CD4-positive, alpha-beta T cell (primary cell): ENCODE data around the gene EPHB1. TPM values are rescaled to one million over a fixed set of nuclear protein-coding genes. Genes with fewer than 3 reads are reported as not detected.

Experiments used
- ATAC-seq: fragments of 200-7000 bp; cut with Tn5 transposase; one replicate; pipeline ENCODE4 v1.10.0; 2022; ENCODE audit warnings: mild to moderate bottlenecking; ENCODE audit not compliant: poor library complexity
- CTCF ChIA-PET: fragments of 350-600 bp; sonication (Branson Sonifier 250); formaldehyde crosslinking; loops from one replicate; lab custom pipeline; 2021; ENCODE audit warnings: antibody characterized with exemption, inconsistent platforms; lab: Charles Lee
- POLR2A ChIA-PET: fragments of 350-600 bp; sonication (Branson Sonifier 250); formaldehyde crosslinking; loops from one replicate; lab custom pipeline; 2021; ENCODE audit warnings: antibody characterized with exemption, inconsistent platforms; lab: Charles Lee
- DNase-seq, 14 experiments: peaks; one replicate each; pipeline ENCODE4 v3.0.0-alpha.2; 2013 to 2020; ENCODE audit warnings: mixed read lengths in 2 of 14
- H3K27ac ChIP-seq, 2 donors: one replicate each; pipeline versions ENCODE4 v1.5.1 to v1.7.0; 2013; ENCODE audit warnings: low read length in 2 of 2, low read depth in 1 of 2, mild to moderate bottlenecking in 1 of 2
- H3K27me3 ChIP-seq, 2 experiments: 1 replicate in 1 of 2; 2 replicates in 1 of 2; pipeline versions ENCODE4 v1.6.1 to v1.7.0; 2013; ENCODE audit warnings: low read length in 2 of 2, control low read depth in 1 of 2, mild to moderate bottlenecking in 1 of 2, moderate library complexity in 1 of 2; ENCODE audit not compliant: insufficient read depth in 2 of 2, control insufficient read depth in 1 of 2
- H3K36me3 ChIP-seq: one replicate; pipeline ENCODE4 v1.6.1; 2013; ENCODE audit warnings: low read length, control low read depth; ENCODE audit not compliant: insufficient read depth
- H3K4me1 ChIP-seq: one replicate; pipeline ENCODE4 v1.6.1; 2013; ENCODE audit warnings: low read length, control low read depth; ENCODE audit not compliant: insufficient read depth
- H3K4me3 ChIP-seq: one replicate; pipeline ENCODE4 v1.5.1; 2013; ENCODE audit warnings: mild to moderate bottlenecking, low read length, moderate library complexity
- H3K9me3 ChIP-seq, 2 experiments: 1 replicate in 1 of 2; 2 replicates in 1 of 2; pipeline versions ENCODE4 v1.6.1 to v1.7.0; 2013; ENCODE audit warnings: low read length in 2 of 2, mild to moderate bottlenecking in 2 of 2, control low read depth in 1 of 2, moderate library complexity in 1 of 2; ENCODE audit not compliant: control insufficient read depth in 1 of 2, insufficient read depth in 1 of 2
- H3K27ac Mint-ChIP-seq: one replicate; pipeline ENCODE4 v1.8.0; 2020; ENCODE audit warnings: mixed read lengths
- H3K27me3 Mint-ChIP-seq: one replicate; pipeline ENCODE4 v1.8.0; 2021; ENCODE audit warnings: mixed read lengths
- H3K36me3 Mint-ChIP-seq: one replicate; pipeline ENCODE4 v1.8.0; 2021; ENCODE audit warnings: low read depth, mixed read lengths
- H3K4me1 Mint-ChIP-seq: one replicate; pipeline ENCODE4 v1.8.0; 2021; ENCODE audit warnings: low read depth, mixed read lengths
- H3K4me3 Mint-ChIP-seq: one replicate; pipeline ENCODE4 v1.8.0; 2020; ENCODE audit warnings: mild to moderate bottlenecking, mixed read lengths
- H3K9me3 Mint-ChIP-seq: one replicate; pipeline ENCODE4 v1.8.0; 2020; ENCODE audit warnings: mixed read lengths
- CTCF ChIP-seq: fragments of 200-600 bp; IDR thresholded peaks from one replicate; pipeline ENCODE4 v1.8.0; 2022; ENCODE audit warnings: antibody characterized with exemption, mild to moderate bottlenecking
- intact Hi-C, 2 experiments: fragments of 100-400 bp; cut with DNase I in 1 of 2; cut with micrococcal nuclease in 1 of 2; formaldehyde crosslinking; loops; one replicate each; pipeline versions ENCODE4 v1.15.1 to v1.9.0; 2023 to 2025; cut with DNase I, micrococcal nuclease
- total RNA-seq, 174 experiments: library from RNA in 2 of 174; stranded (reverse) in 2 of 174; gene quantifications; one replicate each; pipeline ENCODE4 v1.2.3 and lab custom pipeline; 2021 to 2026

EPHB1 gene
- total RNA-seq, 2 experiments from 2014 or later = 0.08 to 0.49 TPM

GRCh38 chr3:134816623-134817022 lies 21.6 kb downstream of the EPHB1 start:
- TF ChIP-seq CTCF = no peak
- Histone ChIP-seq H3K27ac (no peak overlapping the region), H3K36me3 (no peaks in the 10 kb centered on the region), H3K4me1 (no peaks in the 10 kb centered on the region), H3K27me3 (no peaks in the 10 kb centered on the region), H3K4me3 (no peak overlapping the region), H3K9me3 (peaks cover 0 to 4% of the 10 kb centered on the region in 2 experiments)
- ATAC-seq (no peak), DNase-seq (no peak)
- no peak overlapping the region for H3K4me3 Mint-ChIP-seq
- H3K27me3 Mint-ChIP-seq = no peaks in the 10 kb centered on the region
- H3K36me3 Mint-ChIP-seq = no peaks in the 10 kb centered on the region
- no peak overlapping the region for H3K27ac Mint-ChIP-seq
- ChIA-PET POLR2A (no interaction called here), CTCF (no interaction called here)
- H3K4me1 Mint-ChIP-seq = no peaks in the 10 kb centered on the region
- intact Hi-C loops = no loop called here
- no peaks in the 10 kb centered on the region for H3K9me3 Mint-ChIP-seq

GRCh38 chr3:134817297-134817696 lies 22.2 kb downstream of the EPHB1 start:
- Mint-ChIP-seq H3K4me1 (no peaks in the 10 kb centered on the region), H3K36me3 (no peaks in the 10 kb centered on the region), H3K27me3 (no peaks in the 10 kb centered on the region), H3K27ac (no peak overlapping the region), H3K9me3 (no peaks in the 10 kb centered on the region), H3K4me3 (no peak overlapping the region)
- ChIA-PET POLR2A (no interaction called here), CTCF (no interaction called here)
- Histone ChIP-seq H3K27me3 (no peaks in the 10 kb centered on the region), H3K9me3 (peaks cover 0 to 4% of the 10 kb centered on the region in 2 experiments), H3K4me3 (no peak overlapping the region), H3K4me1 (no peaks in the 10 kb centered on the region), H3K36me3 (no peaks in the 10 kb centered on the region), H3K27ac (no peak overlapping the region)
- TF ChIP-seq CTCF = no peak
- DNase-seq (no peak), ATAC-seq (no peak)
- intact Hi-C loops = no loop called here

GRCh38 chr3:134820994-134821393 lies 25.9 kb downstream of the EPHB1 start:
- peaks cover 0 to 4% of the 10 kb centered on the region in 2 experiments for H3K9me3 ChIP-seq
- TF ChIP-seq CTCF = no peak
- no peaks in the 10 kb centered on the region for H3K27me3 Mint-ChIP-seq
- ChIA-PET POLR2A (no interaction called here), CTCF (no interaction called here)
- peaks cover 0 to 2% of the 10 kb centered on the region in 2 experiments for H3K27me3 ChIP-seq
- no peaks in the 10 kb centered on the region for H3K4me1 ChIP-seq
- H3K9me3 Mint-ChIP-seq = no peaks in the 10 kb centered on the region
- no peak for ATAC-seq
- no peak for DNase-seq
- no peak overlapping the region for H3K4me3 ChIP-seq
- no peaks in the 10 kb centered on the region for H3K36me3 ChIP-seq
- no peak overlapping the region for H3K27ac ChIP-seq
- H3K36me3 Mint-ChIP-seq = no peaks in the 10 kb centered on the region
- no peak overlapping the region for H3K27ac Mint-ChIP-seq
- intact Hi-C loops = no loop called here
- H3K4me1 Mint-ChIP-seq = no peaks in the 10 kb centered on the region
- no peak overlapping the region for H3K4me3 Mint-ChIP-seq
